Body of pancreas (tissue), 4 donors: ENCODE measurements around the gene LDB1. TPM values are rescaled to one million over a fixed set of nuclear protein-coding genes. Genes with fewer than 3 reads are reported as not detected.
A peak's percentile ranks its signal among the peaks of the same experiment; 100 is the strongest.

Experiments used
- ATAC-seq: fragments of 150-250 bp; one replicate; pipeline ENCODE4 v1.9.1; 2016
- DNase-seq, 4 donors: peaks; one replicate each; pipeline ENCODE4 v3.0.0-alpha.2; 2019
- H3K27ac ChIP-seq, 4 donors: fragments of 200-600 bp; sonication (generic); 1 replicate in 3 of 4; 2 replicates in 1 of 4; pipeline versions ENCODE4 v1.5.1 to v1.6.1; 2016 to 2019; ENCODE audit warnings: mild to moderate bottlenecking in 1 of 4, mixed read lengths in 1 of 4, moderate library complexity in 1 of 4
- H3K27me3 ChIP-seq, 2 donors: fragments of 200-600 bp; sonication (generic); one replicate each; pipeline ENCODE4 v1.6.0; 2016; ENCODE audit warnings: mild to moderate bottlenecking in 1 of 2
- H3K36me3 ChIP-seq, 2 donors: fragments of 200-600 bp; sonication (generic); replicated peaks in 1 of 2; 2 replicates each; pipeline ENCODE4 v1.5.1; 2016; ENCODE audit warnings: low read depth in 2 of 2; ENCODE audit not compliant: insufficient read depth in 1 of 2
- H3K4me1 ChIP-seq: fragments of 200-600 bp; sonication (generic); one replicate; pipeline ENCODE4 v1.6.0; 2016
- H3K4me3 ChIP-seq, 2 donors: fragments of 200-600 bp; sonication (generic); 1 replicate in 1 of 2; 2 replicates in 1 of 2; pipeline ENCODE4 v1.5.1; 2016 to 2019
- H3K9me3 ChIP-seq, 3 donors: fragments of 200-600 bp; sonication (generic); 1 replicate in 2 of 3; 2 replicates in 1 of 3; pipeline ENCODE4 v1.5.1; 2016
- CTCF ChIP-seq, 7 experiments: fragments of 450-650 bp in 4 of 7; fragments of 200-600 bp in 3 of 7; sonication (generic) in 3 of 7; IDR thresholded peaks; one replicate each; pipeline ENCODE4 v1.5.1; 2016 to 2019; ENCODE audit warnings: antibody characterized with exemption in 7 of 7
- POLR2A ChIP-seq, 3 donors: fragments of 450-650 bp; IDR thresholded peaks; one replicate each; pipeline ENCODE4 v1.6.1; 2016; ENCODE audit warnings: antibody characterized with exemption in 3 of 3, mild to moderate bottlenecking in 2 of 3
- WGBS, 2 donors: methylation state at CpG; one replicate each; pipeline ENCODE4 v1.1.5; 2017; 5-methylcytosine and 5-hydroxymethylcytosine counted together
- intact Hi-C: fragments of 100-400 bp; cut with DNase I; formaldehyde crosslinking; loops from one replicate; pipeline ENCODE4 v1.15.1; 2023
- total RNA-seq, 2 donors: library from RNA; depleted of rRNA; stranded (reverse); fragments of >200 nt; gene quantifications; one replicate each; pipeline ENCODE4 v1.1.0, GENCODE V29; 2016

Gene LDB1
- total RNA-seq, 2 donors from 2014 or later, result 17.1 to 24.4 TPM

GRCh38 chr10:102139281-102140110 is 19.3 kb upstream of the LDB1 start:
- Histone ChIP-seq H3K27me3 (no peaks in the 10 kb centered on the region), H3K9me3 (no peaks in the 10 kb centered on the region), H3K27ac (no peak overlapping the region), H3K36me3 (peaks cover 0 to 25% of the 10 kb centered on the region in 2 donors), H3K4me1 (peaks cover 20% of the 10 kb centered on the region), H3K4me3 (no peak overlapping the region)
- no peak for ATAC-seq
- no peak for TF ChIP-seq POLR2A (IDR thresholded peaks at IDR 0.05)
- no peak for TF ChIP-seq CTCF (IDR thresholded peaks at IDR 0.05)
- intact Hi-C loops, result no loop called here
- DNase-seq, result no peak
- WGBS, 2 donors, result 88 to 91% methylated on average over 5 to 15 of the region's 15 CpGs

GRCh38 chr10:102135956-102136526 is 15.9 kb upstream of the LDB1 start:
- Histone ChIP-seq H3K4me1 (peaks cover 28% of the 10 kb centered on the region), H3K4me3 (no peak overlapping the region), H3K9me3 (no peaks in the 10 kb centered on the region), H3K27me3 (no peaks in the 10 kb centered on the region), H3K27ac (no peak overlapping the region), H3K36me3 (peaks cover 0 to 19% of the 10 kb centered on the region in 2 donors)
- no peak for TF ChIP-seq POLR2A (IDR thresholded peaks at IDR 0.05)
- no peak for TF ChIP-seq CTCF (IDR thresholded peaks at IDR 0.05)
- ATAC-seq, result no peak
- 67 to 71% methylated on average over 6 to 7 of the region's 7 CpGs for WGBS, 2 donors
- no peak for DNase-seq
- intact Hi-C loops, result no loop called here

DNA sequence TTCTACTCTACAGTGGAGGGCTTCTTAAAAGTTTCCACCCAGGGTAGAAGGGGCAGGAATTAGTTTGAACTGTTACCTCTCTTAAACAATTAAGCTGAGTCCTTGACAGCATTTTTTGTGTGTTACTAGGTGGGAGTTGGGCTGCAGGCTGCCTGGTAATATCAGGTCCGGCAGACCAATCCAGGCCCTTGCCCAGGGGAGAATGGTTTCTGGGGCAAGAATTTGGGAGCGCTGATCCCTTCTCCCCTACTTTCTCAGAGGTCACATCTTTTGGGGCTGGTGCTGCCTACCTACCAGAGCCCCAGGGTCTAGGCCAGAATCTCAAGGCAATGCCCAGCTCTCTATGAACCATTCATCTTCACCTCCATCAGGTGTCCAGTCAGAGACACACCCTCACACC is 14.2 kb upstream of the LDB1 start:
- no peak for DNase-seq
- Histone ChIP-seq H3K27me3 (no peaks in the 10 kb centered on the region), H3K4me3 (no peak overlapping the region), H3K4me1 (peaks cover 28% of the 10 kb centered on the region), H3K27ac (peak overlapping the region in 2 of 4 donors; percentile 88 to 91), H3K36me3 (peaks cover 0 to 6% of the 10 kb centered on the region in 2 donors), H3K9me3 (no peaks in the 10 kb centered on the region)
- WGBS, 2 donors, result 52 to 67% methylated on average over 2 of the region's 2 CpGs
- intact Hi-C loops, result no loop called here
- no peak for ATAC-seq
- TF ChIP-seq CTCF (IDR thresholded peaks at IDR 0.05) (no peak), POLR2A (IDR thresholded peaks at IDR 0.05) (no peak)

DNA sequence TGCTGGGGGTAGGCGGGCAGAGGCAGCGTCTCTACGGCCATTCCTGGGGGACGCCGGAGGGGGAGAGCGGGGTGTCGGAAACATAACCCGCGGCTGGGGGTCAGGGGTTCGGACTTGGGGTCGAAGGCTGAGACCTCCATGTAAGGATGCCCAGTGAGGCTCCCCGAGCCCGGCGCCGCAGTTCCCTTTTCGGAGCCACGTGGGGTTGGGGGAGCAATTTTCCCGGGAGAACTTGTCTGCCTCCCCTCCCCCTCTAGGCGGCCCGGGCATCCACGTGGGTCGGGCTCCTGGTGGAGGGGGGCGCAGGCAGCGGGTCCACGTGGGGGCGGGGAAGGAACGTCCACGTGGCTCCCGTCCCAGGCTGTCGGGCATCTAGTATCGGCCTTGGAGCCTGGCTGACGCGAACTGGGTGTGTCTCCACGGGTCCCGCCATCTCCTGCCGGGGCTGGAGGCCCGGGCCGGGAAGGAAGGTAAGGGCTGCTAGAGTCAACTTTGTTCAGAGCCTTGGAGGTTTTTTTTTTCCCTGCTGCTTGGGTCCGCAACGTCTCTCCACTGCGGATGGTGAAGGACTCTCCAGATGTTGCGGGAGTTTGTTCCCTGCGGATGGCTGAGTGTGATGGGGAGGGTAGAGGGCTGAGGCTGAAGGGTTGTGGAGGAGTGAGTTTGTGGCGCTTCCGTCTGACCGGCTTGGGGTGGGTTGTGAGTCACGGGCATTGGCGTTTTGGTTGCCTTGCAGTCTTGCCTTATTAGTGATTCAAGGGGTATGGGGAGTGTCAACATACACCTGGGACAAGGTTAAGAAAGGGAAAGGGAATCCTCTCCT is 13.4 kb upstream of the LDB1 start:
- WGBS, 2 donors, result 0 to 1% methylated on average over 24 to 45 of the region's 48 CpGs
- peaks cover 0 to 4% of the 10 kb centered on the region in 2 donors for H3K36me3 ChIP-seq
- H3K27ac ChIP-seq, result peak overlapping the region; percentile 82 to 91 (median 86)
- no peaks in the 10 kb centered on the region for H3K9me3 ChIP-seq
- DNase-seq (peak; percentile 72 to 82 (median 80)), ATAC-seq (peak; percentile 37)
- H3K4me3 ChIP-seq, result peak overlapping the region; percentile 84 to 86
- intact Hi-C loops, result no loop called here
- H3K4me1 ChIP-seq, result peaks cover 28% of the 10 kb centered on the region
- no peaks in the 10 kb centered on the region for H3K27me3 ChIP-seq
- no peak for TF ChIP-seq CTCF (IDR thresholded peaks at IDR 0.05)
- TF ChIP-seq POLR2A (IDR thresholded peaks at IDR 0.05), result peak in 1 of 3 donors; percentile 6
